Suprapubic skin (tissue), 4 donors: ENCODE data around the gene NDUFS2.

Source experiments
- CTCF ChIP-seq, 2 donors: fragments of 200-600 bp in 1 of 2; fragments of 450-650 bp in 1 of 2; sonication (generic) in 1 of 2; IDR thresholded peaks; one replicate each; pipeline ENCODE4 v1.5.1; 2016 to 2019; ENCODE audit warnings: antibody characterized with exemption in 2 of 2, mild to moderate bottlenecking in 1 of 2, moderate library complexity in 1 of 2
- EP300 ChIP-seq: sonication (generic); formaldehyde crosslinking; IDR thresholded peaks from one replicate; pipeline ENCODE4 v1.6.1; 2017; ENCODE audit warnings: antibody characterized with exemption
- POLR2AphosphoS5 ChIP-seq, 3 donors: sonication (generic); formaldehyde crosslinking; IDR thresholded peaks; one replicate each; pipeline ENCODE4 v1.6.1; 2017; ENCODE audit warnings: antibody characterized with exemption in 3 of 3

DNA sequence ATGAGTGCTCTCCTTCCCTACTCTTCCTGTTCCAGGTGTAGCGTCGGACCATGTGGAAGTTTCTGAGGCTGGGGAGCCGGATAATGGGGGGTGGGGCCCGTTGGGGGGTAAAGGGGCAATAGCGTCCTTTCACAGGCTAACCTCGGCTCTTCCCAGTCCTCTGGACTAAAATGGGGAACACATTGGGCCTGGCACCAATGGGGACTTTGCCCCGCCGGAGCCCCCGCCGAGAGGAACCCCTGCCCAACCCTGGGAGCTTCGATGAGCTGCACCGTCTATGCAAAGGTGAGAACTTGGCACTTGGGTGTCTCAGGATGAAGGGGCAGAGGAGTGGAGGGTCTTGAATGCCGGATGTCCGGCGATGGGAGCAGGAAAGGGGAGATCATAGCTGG, 24.1 kb downstream of the NDUFS2 start:
- TF ChIP-seq CTCF (IDR thresholded peaks at IDR 0.05) (no peak), EP300 (no peak), POLR2AphosphoS5 (IDR thresholded peaks at IDR 0.05) (no peak)
